Chondrocyte (in vitro differentiated cells): Measurements from ENCODE around the gene KCNK7. TPM values are rescaled to one million over a fixed set of nuclear protein-coding genes. Genes with fewer than 3 reads are reported as not detected.
A peak's percentile ranks its signal among the peaks of the same experiment; 100 is the strongest.
"Not testable (repeated sequence)": the region's sequence is repeated elsewhere in the genome, so short reads cannot be mapped to it uniquely, and the experiment has no call there.

Experiments used
- DNase-seq: peaks from one replicate; pipeline ENCODE4 v3.0.0; 2021; ENCODE audit warnings: mixed read lengths, low spot score
- H3K27ac Mint-ChIP-seq: one replicate; pipeline ENCODE4 v1.8.0; 2021; ENCODE audit warnings: mild to moderate bottlenecking, moderate library complexity, mixed read lengths; ENCODE audit not compliant: unreplicated experiment
- H3K27me3 Mint-ChIP-seq: 2 replicates; pipeline ENCODE4 v1.8.0; 2021; ENCODE audit warnings: low read depth, mixed read lengths
- H3K36me3 Mint-ChIP-seq: 2 replicates; pipeline ENCODE4 v1.8.0; 2021; ENCODE audit warnings: low read depth, mixed read lengths
- H3K4me1 Mint-ChIP-seq: 2 replicates; pipeline ENCODE4 v1.8.0; 2021; ENCODE audit warnings: low read depth, mild to moderate bottlenecking, mixed read lengths
- H3K4me3 Mint-ChIP-seq: one replicate; pipeline ENCODE4 v1.8.0; 2021; ENCODE audit warnings: mild to moderate bottlenecking, moderate library complexity, mixed read lengths; ENCODE audit not compliant: unreplicated experiment
- H3K9me3 Mint-ChIP-seq: 2 replicates; pipeline ENCODE4 v1.8.0; 2021; ENCODE audit warnings: low read depth, mixed read lengths
- CTCF ChIP-seq: fragments of 200-600 bp; sonication (generic); IDR thresholded peaks from 2 replicates; pipeline ENCODE4 v1.5.0; 2021; ENCODE audit warnings: antibody characterized with exemption, mild to moderate bottlenecking, moderate library complexity
- total RNA-seq: library from RNA; stranded (reverse); gene quantifications from 3 replicates; pipeline ENCODE4 v1.2.1, GENCODE V29; 2021

The KCNK7 gene
- total RNA-seq, 1 donor from 2014 or later: 0.22 TPM

GRCh38 chr11:65640483-65641296 is 45.1 kb upstream of the KCNK7 start:
- H3K27ac Mint-ChIP-seq: no peak overlapping the region
- no peaks in the 10 kb centered on the region for H3K27me3 Mint-ChIP-seq
- H3K4me3 Mint-ChIP-seq: no peak overlapping the region
- H3K9me3 Mint-ChIP-seq: no peaks in the 10 kb centered on the region
- no peak for DNase-seq
- peaks cover 6% of the 10 kb centered on the region for H3K36me3 Mint-ChIP-seq
- peaks cover 34% of the 10 kb centered on the region for H3K4me1 Mint-ChIP-seq
- no peak for TF ChIP-seq CTCF

- Mint-ChIP-seq H3K4me3 (no peak overlapping the region), H3K36me3 (peaks cover 10% of the 10 kb centered on the region), H3K27ac (no peak overlapping the region), H3K4me1 (peaks cover 30% of the 10 kb centered on the region), H3K27me3 (no peaks in the 10 kb centered on the region), H3K9me3 (no peaks in the 10 kb centered on the region)
- no peak for DNase-seq
- no peak for TF ChIP-seq CTCF
Observed at GRCh38 chr11:65639623-65640482, 44.3 kb upstream of the KCNK7 start.

- Mint-ChIP-seq H3K4me3 (peak overlapping the region; percentile 78), H3K36me3 (peaks cover 12% of the 10 kb centered on the region), H3K4me1 (peaks cover 30% of the 10 kb centered on the region)
- not testable (repeated sequence) for H3K27me3 Mint-ChIP-seq, H3K27ac Mint-ChIP-seq, H3K9me3 Mint-ChIP-seq, DNase-seq
Observed at GRCh38 chr11:65639228-65639597, 43.6 kb upstream of the KCNK7 start.

GRCh38 chr11:65637794-65638419 is 42.3 kb upstream of the KCNK7 start, which contains the start of gene SIPA1:
Gene SIPA1 (plus strand): TSS chr11:65638101. CDS start chr11:65640922, 2,821 bp downstream.
- peaks cover 20% of the 10 kb centered on the region for H3K4me1 Mint-ChIP-seq
- no peaks in the 10 kb centered on the region for H3K9me3 Mint-ChIP-seq
- H3K36me3 Mint-ChIP-seq: peaks cover 14% of the 10 kb centered on the region
- peak within 1 kb of the TSS; percentile 78 for H3K4me3 Mint-ChIP-seq
- H3K27me3 Mint-ChIP-seq: no peaks in the 10 kb centered on the region
- peak within 1 kb of the TSS; percentile 73 for H3K27ac Mint-ChIP-seq
- DNase-seq: no peak
- TF ChIP-seq CTCF: peak; percentile 72

- Mint-ChIP-seq H3K27me3 (no peaks in the 10 kb centered on the region), H3K9me3 (no peaks in the 10 kb centered on the region), H3K27ac (peak overlapping the region; percentile 68), H3K36me3 (peaks cover 14% of the 10 kb centered on the region), H3K4me1 (peaks cover 20% of the 10 kb centered on the region), H3K4me3 (no peak overlapping the region)
- TF ChIP-seq CTCF: no peak
- no peak for DNase-seq
Observed at GRCh38 chr11:65637032-65637557, 41.5 kb upstream of the KCNK7 start.
